HG02610 (cell line): Measurements from ENCODE around the gene GRB10.

Experiments
- ATAC-seq: cut with Tn5 transposase; IDR thresholded peaks from one replicate; pipeline ENCODE4 v1.9.1; 2021; ENCODE audit warnings: mild to moderate bottlenecking, moderate library complexity; ENCODE audit not compliant: unreplicated experiment

GRB10 gene

GRCh38 chr7:50641442-50642405 is 141.0 kb downstream of the GRB10 start:
- ATAC-seq, result no peak

GRCh38 chr7:50640779-50641178 is 141.9 kb downstream of the GRB10 start:
- ATAC-seq, result no peak

DNA sequence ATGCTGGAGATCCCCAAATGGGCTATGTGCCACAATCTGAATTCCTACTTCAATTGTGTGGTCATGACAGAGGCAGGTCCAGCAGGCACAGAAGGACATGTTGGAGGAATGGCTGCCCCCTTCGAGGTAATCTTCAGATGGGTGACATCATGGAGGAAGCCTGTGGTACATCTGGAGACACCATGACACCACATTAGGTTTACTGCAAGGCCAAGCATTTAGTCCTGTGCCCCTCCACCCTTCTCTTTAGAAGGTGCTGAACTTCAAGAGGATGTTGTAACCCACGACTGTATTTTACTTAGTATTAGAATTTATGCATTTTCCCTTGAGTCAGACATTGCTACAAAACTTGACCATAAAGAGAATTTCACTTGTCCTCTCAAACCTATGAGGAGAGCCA is 142.4 kb downstream of the GRB10 start:
- ATAC-seq, result no peak

- ATAC-seq, result no peak
These were observed 144.7 kb downstream of the GRB10 start for GRCh38 chr7:50637725-50638643.

DNA sequence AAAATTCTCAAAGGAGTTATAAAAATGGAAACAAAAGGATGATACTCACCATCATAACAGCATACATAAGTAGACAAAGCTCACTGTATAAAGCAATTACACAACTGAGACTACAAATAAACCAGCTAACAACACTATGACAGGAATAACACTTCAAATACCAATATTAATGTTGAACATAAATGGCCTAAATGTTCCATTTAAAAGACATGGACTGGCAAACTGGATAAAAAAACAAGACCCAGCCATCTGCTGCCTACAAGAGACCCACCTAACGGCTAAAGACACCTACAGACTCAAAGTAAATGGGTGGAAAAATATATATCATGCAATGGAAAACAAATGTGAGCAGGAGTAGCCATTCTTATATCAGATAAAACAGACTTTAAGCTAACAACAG is 148.3 kb downstream of the GRB10 start:
- ATAC-seq, result no peak

GRCh38 chr7:50633414-50633710 is 149.3 kb downstream of the GRB10 start:
- ATAC-seq, result no peak

GRCh38 chr7:50632561-50633413 is 149.9 kb downstream of the GRB10 start:
- ATAC-seq, result peak; percentile 72

DNA sequence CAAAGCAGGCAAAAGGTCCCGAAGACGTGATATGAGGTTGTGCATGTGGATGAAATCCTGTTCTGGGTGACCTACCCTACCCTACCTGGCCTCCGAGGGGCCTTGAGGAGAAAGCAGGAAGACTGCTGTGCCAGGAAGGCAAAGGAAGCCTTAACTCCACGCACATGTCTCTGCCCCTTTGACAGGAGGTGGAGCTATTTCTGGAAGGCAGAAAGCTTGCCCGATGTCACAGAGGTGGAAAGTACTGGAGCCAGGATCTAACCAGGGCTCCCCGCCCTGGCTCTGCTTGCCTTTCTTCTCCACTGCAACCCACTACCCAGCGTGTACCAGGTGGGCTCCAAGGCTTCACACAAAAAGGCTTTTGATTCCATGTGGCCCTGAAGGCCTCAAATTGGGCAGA is 151.1 kb downstream of the GRB10 start:
- no peak for ATAC-seq

GRCh38 chr7:50631100-50631499 is 151.6 kb downstream of the GRB10 start:
- ATAC-seq, result no peak

GRCh38 chr7:50629238-50629901 is 153.3 kb downstream of the GRB10 start:
- ATAC-seq, result no peak

DNA sequence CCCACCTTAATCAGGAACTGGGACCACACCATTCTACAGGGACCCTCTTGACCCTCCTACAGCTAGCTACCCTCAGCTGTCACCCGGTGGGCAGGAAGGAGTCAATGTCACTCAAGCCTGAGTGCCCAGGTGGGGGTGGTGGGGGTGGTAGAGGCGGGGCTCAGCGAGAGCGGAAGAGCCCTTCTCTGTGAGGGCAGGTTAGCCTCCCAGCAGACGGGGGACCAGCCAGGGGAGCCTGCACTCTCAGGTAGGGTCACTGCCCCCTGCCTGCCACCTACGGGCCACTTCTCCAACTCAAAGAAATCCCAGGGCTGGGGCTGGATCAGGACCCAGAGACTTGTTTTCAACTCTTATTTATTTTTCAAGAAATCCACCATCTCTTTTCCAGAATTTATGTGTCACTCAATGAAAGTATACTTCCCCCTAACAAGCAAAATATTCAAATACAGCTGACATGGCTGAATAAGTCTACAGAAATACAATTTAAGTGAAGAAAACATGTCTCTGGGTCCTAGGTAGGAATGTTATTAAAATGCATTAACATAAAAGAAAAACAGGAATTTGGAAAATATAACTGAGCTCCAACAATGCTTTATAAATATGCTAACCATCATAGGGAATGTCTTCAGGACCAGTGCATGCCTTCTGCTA is 154.1 kb downstream of the GRB10 start:
- ATAC-seq, result no peak

- ATAC-seq, result no peak
These were observed 154.8 kb downstream of the GRB10 start for GRCh38 chr7:50627824-50628361.

DNA sequence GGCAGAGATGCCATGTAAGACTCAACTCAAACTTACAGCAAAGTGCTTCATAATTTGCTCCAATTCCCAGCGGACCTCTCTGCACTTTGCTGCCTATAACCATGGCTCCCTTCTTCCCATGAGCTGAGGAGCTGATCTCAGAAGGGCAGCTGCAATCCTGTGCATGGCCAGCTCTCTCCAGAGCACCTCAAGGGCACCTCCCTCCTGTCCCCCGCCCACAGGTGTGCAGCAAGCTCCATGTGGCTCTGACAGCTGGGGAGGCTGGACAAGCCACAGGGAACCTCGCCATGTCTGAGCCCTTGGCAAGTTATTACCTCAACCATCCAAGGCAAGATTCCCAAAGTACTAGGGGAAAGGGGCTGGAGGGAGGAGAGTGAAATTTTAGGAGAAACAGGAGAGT is 156.4 kb downstream of the GRB10 start:
- ATAC-seq, result no peak

DNA sequence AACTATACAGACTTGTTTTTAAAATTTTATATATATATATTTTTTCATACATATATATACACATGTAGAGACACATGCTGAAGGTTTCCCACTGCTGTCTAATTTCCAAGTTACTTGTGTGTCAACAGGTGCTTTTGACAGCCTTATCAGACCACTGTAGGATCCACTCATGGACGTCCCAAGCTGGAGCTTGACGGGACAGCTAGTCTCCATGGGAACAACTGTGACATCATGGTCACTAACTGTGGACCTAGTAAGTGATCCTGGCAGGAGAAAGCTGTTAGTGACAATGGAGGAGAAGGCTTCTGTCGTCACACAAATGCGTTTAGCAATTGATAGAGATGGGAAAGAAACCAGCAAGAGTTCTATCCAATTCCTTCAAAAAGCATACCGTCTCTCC is 157.3 kb downstream of the GRB10 start:
- no peak for ATAC-seq

GRCh38 chr7:50622821-50623220 is 159.9 kb downstream of the GRB10 start:
- ATAC-seq, result no peak

DNA sequence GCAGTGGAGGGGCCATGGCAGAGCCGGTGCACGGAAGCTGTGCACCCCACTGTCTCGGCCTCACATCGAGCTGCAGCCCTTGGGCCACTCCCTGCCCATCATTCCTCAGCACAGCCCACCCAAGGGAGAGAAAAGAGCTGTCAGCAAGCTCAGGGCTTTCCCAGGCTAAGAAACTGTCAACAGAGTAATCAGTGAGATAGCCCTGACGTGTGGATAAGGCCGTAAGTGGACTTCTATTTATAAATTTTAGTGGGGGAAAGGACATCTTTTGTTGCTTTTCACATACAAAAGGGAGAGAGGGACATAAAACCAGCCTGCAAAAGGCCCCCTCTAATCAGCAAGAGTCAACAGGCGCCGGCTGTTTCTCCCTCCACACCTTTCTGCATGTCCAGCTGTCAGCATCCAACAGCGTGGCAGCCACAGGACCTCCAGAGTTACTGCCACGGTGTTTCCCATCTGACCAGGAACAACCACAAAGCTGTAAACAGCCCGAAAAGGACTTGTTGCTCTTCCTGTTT is 160.7 kb downstream of the GRB10 start:
- no peak for ATAC-seq

GRCh38 chr7:50621206-50621605 is 161.5 kb downstream of the GRB10 start:
- no peak for ATAC-seq

- no peak for ATAC-seq
These were observed 162.3 kb downstream of the GRB10 start for GRCh38 chr7:50620433-50620832.

- ATAC-seq, result no peak
These were observed 163.0 kb downstream of the GRB10 start for GRCh38 chr7:50619684-50620083.
